Breast epithelium (tissue), 3 donors: ENCODE measurements around the gene PPOX.

Experiments
- POLR2A ChIP-seq: fragments of 450-650 bp; IDR thresholded peaks from one replicate; pipeline ENCODE4 v1.6.1; 2016; ENCODE audit warnings: antibody characterized with exemption, mild to moderate bottlenecking, moderate library complexity
- POLR2AphosphoS5 ChIP-seq, 3 donors: sonication (generic); formaldehyde crosslinking; IDR thresholded peaks; one replicate each; pipeline ENCODE4 v1.6.1; 2017; ENCODE audit warnings: antibody characterized with exemption in 3 of 3
- TF ChIP-seq, protein P1 (sequence below), 3 donors: fragments of 450-650 bp; IDR thresholded peaks; one replicate each; pipeline ENCODE4 v1.5.1; 2016 to 2017; ENCODE audit warnings: antibody characterized with exemption in 3 of 3, mild to moderate bottlenecking in 3 of 3, moderate library complexity in 3 of 3

GRCh38 chr1:161215076-161215475, 48.9 kb downstream of the PPOX start, which contains the start of gene FCER1G:
- TF ChIP-seq POLR2A (no peak), POLR2AphosphoS5 (IDR thresholded peaks at IDR 0.05) (no peak)
- TF ChIP-seq, protein P1, sequence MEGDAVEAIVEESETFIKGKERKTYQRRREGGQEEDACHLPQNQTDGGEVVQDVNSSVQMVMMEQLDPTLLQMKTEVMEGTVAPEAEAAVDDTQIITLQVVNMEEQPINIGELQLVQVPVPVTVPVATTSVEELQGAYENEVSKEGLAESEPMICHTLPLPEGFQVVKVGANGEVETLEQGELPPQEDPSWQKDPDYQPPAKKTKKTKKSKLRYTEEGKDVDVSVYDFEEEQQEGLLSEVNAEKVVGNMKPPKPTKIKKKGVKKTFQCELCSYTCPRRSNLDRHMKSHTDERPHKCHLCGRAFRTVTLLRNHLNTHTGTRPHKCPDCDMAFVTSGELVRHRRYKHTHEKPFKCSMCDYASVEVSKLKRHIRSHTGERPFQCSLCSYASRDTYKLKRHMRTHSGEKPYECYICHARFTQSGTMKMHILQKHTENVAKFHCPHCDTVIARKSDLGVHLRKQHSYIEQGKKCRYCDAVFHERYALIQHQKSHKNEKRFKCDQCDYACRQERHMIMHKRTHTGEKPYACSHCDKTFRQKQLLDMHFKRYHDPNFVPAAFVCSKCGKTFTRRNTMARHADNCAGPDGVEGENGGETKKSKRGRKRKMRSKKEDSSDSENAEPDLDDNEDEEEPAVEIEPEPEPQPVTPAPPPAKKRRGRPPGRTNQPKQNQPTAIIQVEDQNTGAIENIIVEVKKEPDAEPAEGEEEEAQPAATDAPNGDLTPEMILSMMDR (IDR thresholded peaks at IDR 0.05), result no peak
